Caco-2 (cell line): ENCODE data around the gene BMP10. TPM values are rescaled to one million over a fixed set of nuclear protein-coding genes. Genes with fewer than 3 reads are reported as not detected.

Experiments
- BruUV-seq: library from RNA; stranded (reverse); fragments of 400-500 nt; replicated peaks from 2 replicates; lab custom pipeline; 2021; lab: Mats Ljungman, UMichigan
- CTCF ChIA-PET: fragments of 300-600 bp; sonication (Branson Sonifier 250); formaldehyde crosslinking; loops from one replicate; lab custom pipeline; 2022; ENCODE audit warnings: antibody characterized with exemption; lab: Charles Lee
- POLR2A ChIA-PET: fragments of 300-600 bp; sonication (Branson Sonifier 250); formaldehyde crosslinking; loops from one replicate; lab custom pipeline; 2022; ENCODE audit warnings: antibody characterized with exemption; lab: Charles Lee
- DNase-seq, 2 experiments: peaks; one replicate each; pipeline versions ENCODE4 v3.0.0 to v3.0.0-alpha.2; 2020 to 2022
- H3K27me3 ChIP-seq: replicated peaks from 2 replicates; pipeline ENCODE4 v1.6.0; 2011; ENCODE audit warnings: low read length; ENCODE audit not compliant: control insufficient read depth, insufficient read depth
- H3K36me3 ChIP-seq: 2 replicates; pipeline ENCODE4 v1.5.1; 2011; ENCODE audit warnings: low read length; ENCODE audit not compliant: control insufficient read depth, insufficient read depth
- H3K4me1 ChIP-seq: fragments of 250-450 bp; sonication (Bioruptor Pico); 2 replicates; pipeline ENCODE4 v1.5.1; 2020; ENCODE audit warnings: mild to moderate bottlenecking
- H3K4me3 ChIP-seq: 2 replicates; pipeline ENCODE4 v1.5.1; 2011; ENCODE audit warnings: low read depth, mild to moderate bottlenecking, control low read depth, low read length
- H3K9me3 ChIP-seq: fragments of 250-450 bp; sonication (Bioruptor Pico); 2 replicates; pipeline ENCODE4 v1.5.1; 2020; ENCODE audit warnings: mild to moderate bottlenecking, moderate library complexity
- H3K27ac Mint-ChIP-seq: one replicate; pipeline ENCODE4 v1.8.0; 2022; ENCODE audit warnings: mixed read lengths; ENCODE audit not compliant: unreplicated experiment
- H3K27me3 Mint-ChIP-seq: one replicate; pipeline ENCODE4 v1.8.0; 2022; ENCODE audit warnings: mixed read lengths; ENCODE audit not compliant: insufficient read depth, unreplicated experiment
- H3K36me3 Mint-ChIP-seq: one replicate; pipeline ENCODE4 v1.8.0; 2022; ENCODE audit warnings: mild to moderate bottlenecking, mixed read lengths; ENCODE audit not compliant: insufficient read depth, unreplicated experiment
- H3K4me1 Mint-ChIP-seq: one replicate; pipeline ENCODE4 v1.8.0; 2022; ENCODE audit warnings: low read depth, mixed read lengths; ENCODE audit not compliant: unreplicated experiment
- H3K4me3 Mint-ChIP-seq: one replicate; pipeline ENCODE4 v1.8.0; 2022; ENCODE audit warnings: mild to moderate bottlenecking, moderate library complexity, mixed read lengths; ENCODE audit not compliant: unreplicated experiment
- H3K9me3 Mint-ChIP-seq: one replicate; pipeline ENCODE4 v1.8.0; 2022; ENCODE audit warnings: mixed read lengths; ENCODE audit not compliant: unreplicated experiment
- CTCF ChIP-seq, 2 experiments: fragments of 200-600 bp in 1 of 2; IDR thresholded peaks; 1 replicate in 1 of 2; 2 replicates in 1 of 2; pipeline versions ENCODE4 v1.5.1 to v1.8.0; 2011 to 2022; ENCODE audit warnings: antibody characterized with exemption in 1 of 2, control low read depth in 1 of 2, inconsistent platforms in 1 of 2, low read depth in 1 of 2, low read length in 1 of 2, mild to moderate bottlenecking in 1 of 2, moderate library complexity in 1 of 2; ENCODE audit not compliant: insufficient read depth in 1 of 2, severe bottlenecking in 1 of 2, unreplicated experiment in 1 of 2
- intact Hi-C: fragments of 100-400 bp; cut with micrococcal nuclease; formaldehyde crosslinking; loops from one replicate; pipeline ENCODE4 v1.10.0; 2022; ENCODE audit not compliant: unreplicated experiment
- total RNA-seq: library from RNA; stranded (reverse); gene quantifications from 2 replicates; pipeline ENCODE4 v1.2.3, GENCODE V29; 2022

BMP10 gene
- total RNA-seq, 1 experiment from 2014 or later: not detected

DNA sequence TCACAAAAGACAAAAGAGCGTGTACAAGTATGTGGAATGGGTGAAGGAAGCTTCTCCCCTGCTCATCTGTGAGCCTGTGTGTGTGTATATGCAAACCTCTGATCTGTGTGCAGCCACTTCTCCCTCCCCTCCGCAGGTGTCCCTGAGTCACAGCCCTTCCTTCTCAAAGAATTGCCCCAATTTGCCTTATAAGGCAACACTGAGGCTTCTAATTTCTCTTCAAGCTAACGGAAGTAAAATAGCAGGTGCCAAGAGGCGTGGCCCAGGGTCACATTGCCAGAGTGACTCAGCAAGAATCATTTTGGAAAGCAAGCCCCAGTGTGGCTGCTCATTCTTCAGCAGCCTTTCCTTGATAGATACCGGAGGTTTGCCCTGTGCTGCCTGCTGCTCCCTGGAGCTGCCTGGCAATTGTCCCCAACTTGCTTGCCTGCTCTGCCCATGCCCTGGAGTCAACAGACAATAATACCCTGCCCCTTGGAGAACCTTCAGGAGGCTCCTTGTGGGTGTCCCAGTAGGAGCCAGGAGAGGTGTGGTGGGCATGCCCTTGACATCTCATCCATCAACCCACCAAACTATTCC, 37.3 kb upstream of the BMP10 start:
- POLR2A ChIA-PET: no interaction called here
- no TSS peak for BruUV-seq

DNA sequence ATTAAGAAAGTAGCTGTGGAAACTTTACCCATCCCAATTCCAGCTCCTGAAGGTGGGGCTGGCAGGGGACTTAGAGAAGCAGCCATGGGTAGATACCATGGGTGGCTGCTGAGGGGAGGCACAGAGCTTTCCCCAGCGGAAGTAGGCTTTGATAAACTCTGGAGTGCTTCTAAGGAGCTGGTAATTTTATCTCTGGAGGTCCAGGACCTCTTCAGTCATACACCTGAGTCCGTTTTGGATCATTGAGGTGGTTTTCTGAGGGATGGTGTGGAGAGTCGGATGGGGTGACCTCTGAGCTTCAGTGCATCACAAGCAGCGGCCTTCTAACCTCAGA, 36.7 kb upstream of the BMP10 start:
- ChIA-PET POLR2A (no interaction called here), CTCF (interaction anchor here (0.8 to 2.1 kb wide), 2 partner anchors 17 to 156 kb away, joined by 3 to 8 read pairs; no protein-coding TSS in a partner anchor)
- H3K4me1 ChIP-seq: no peaks in the 10 kb centered on the region
- H3K9me3 ChIP-seq: no peaks in the 10 kb centered on the region; the same call in 1 of the 2 replicates
- no peak overlapping the region for H3K4me3 Mint-ChIP-seq
- H3K4me3 ChIP-seq: no peak overlapping the region
- H3K36me3 Mint-ChIP-seq: no peaks in the 10 kb centered on the region
- H3K36me3 ChIP-seq: no peaks in the 10 kb centered on the region
- no TSS peak for BruUV-seq
- H3K4me1 Mint-ChIP-seq: no peaks in the 10 kb centered on the region
- H3K27me3 Mint-ChIP-seq: peaks cover 6% of the 10 kb centered on the region
- H3K27ac Mint-ChIP-seq: no peak overlapping the region
- peaks cover 5% of the 10 kb centered on the region for H3K9me3 Mint-ChIP-seq
- intact Hi-C loops: loop anchor here (5.0 kb wide), 2 partner anchors 66 to 441 kb away; partner anchors contain the start of genes APLF and FBXO48
- TF ChIP-seq CTCF (IDR thresholded peaks at IDR 0.05; ENCODE audit: insufficient read depth in 1 of 2, low read depth in 1 of 2, low read length in 1 of 2, severe bottlenecking in 1 of 2, unreplicated experiment in 1 of 2): no peak
- H3K27me3 ChIP-seq: no peaks in the 10 kb centered on the region
- DNase-seq: no peak

More for the DNA sequence above, 37.3 kb upstream of the BMP10 start:
- CTCF ChIA-PET: interaction anchor here (0.8 to 2.1 kb wide), 2 partner anchors 17 to 157 kb away, joined by 3 to 8 read pairs; no protein-coding TSS in a partner anchor
- no peak overlapping the region for H3K4me3 Mint-ChIP-seq
- Histone ChIP-seq H3K36me3 (no peaks in the 10 kb centered on the region), H3K4me1 (no peaks in the 10 kb centered on the region), H3K4me3 (no peak overlapping the region), H3K9me3 (no peaks in the 10 kb centered on the region; the same call in 1 of the 2 replicates), H3K27me3 (no peaks in the 10 kb centered on the region)
- peak; percentile 11 to 43 for DNase-seq
- no peak overlapping the region for H3K27ac Mint-ChIP-seq
- no peaks in the 10 kb centered on the region for H3K4me1 Mint-ChIP-seq
- TF ChIP-seq CTCF (IDR thresholded peaks at IDR 0.05; ENCODE audit: insufficient read depth in 1 of 2, low read depth in 1 of 2, low read length in 1 of 2, severe bottlenecking in 1 of 2, unreplicated experiment in 1 of 2): no peak
- H3K36me3 Mint-ChIP-seq: no peaks in the 10 kb centered on the region
- H3K9me3 Mint-ChIP-seq: no peaks in the 10 kb centered on the region
- intact Hi-C loops: loop anchor here (5.0 kb wide), 2 partner anchors 66 to 441 kb away; partner anchors contain the start of genes APLF and FBXO48
- H3K27me3 Mint-ChIP-seq: no peaks in the 10 kb centered on the region

DNA sequence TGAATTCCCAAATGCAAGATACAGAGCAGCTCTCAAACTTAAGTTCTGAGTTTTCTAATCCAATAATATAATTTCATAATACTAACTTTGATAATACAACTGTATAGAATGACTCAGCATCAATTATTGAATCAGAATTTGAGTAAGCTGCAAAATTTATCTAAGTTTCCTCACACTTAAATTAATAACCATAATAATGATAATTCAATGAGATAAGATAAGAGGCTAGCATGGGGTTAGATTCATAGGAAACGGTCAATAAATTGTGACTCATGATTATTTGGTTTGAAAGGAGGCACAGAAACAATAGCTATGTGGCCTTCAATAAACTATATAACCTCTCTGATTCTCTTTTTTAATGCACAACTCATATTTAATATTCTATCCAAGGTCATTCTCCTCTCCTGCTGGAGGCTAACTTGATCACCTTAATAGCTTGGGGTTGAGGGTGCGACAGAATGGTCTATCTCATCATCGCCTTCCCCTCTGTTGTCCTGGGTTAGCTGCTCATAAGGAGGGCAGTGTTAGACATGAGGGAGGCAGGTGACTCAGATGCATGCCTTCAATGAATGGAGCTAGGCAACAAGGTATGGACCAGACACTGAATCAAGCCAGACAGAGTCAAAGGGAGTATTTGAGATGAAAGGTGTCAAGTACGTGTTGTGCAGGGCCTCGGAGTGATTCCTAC, 36.2 kb upstream of the BMP10 start:
- no peak overlapping the region for H3K4me3 Mint-ChIP-seq
- no peak for DNase-seq
- Histone ChIP-seq H3K36me3 (no peaks in the 10 kb centered on the region), H3K4me3 (no peak overlapping the region), H3K4me1 (no peaks in the 10 kb centered on the region), H3K9me3 (peaks cover 2% of the 10 kb centered on the region), H3K27me3 (no peaks in the 10 kb centered on the region)
- H3K9me3 Mint-ChIP-seq: peaks cover 10% of the 10 kb centered on the region
- intact Hi-C loops: loop anchor here (5.0 kb wide), 2 partner anchors 65 to 440 kb away; partner anchors contain the start of genes APLF and FBXO48
- peaks cover 9% of the 10 kb centered on the region for H3K27me3 Mint-ChIP-seq
- no peaks in the 10 kb centered on the region for H3K4me1 Mint-ChIP-seq
- H3K27ac Mint-ChIP-seq: no peak overlapping the region
- CTCF ChIA-PET: interaction anchor here (2.1 kb wide), 1 partner anchor 156 kb away, joined by 8 read pairs; no protein-coding TSS in a partner anchor
- no TSS peak for BruUV-seq
- TF ChIP-seq CTCF (IDR thresholded peaks at IDR 0.05; ENCODE audit: insufficient read depth in 1 of 2, low read depth in 1 of 2, low read length in 1 of 2, severe bottlenecking in 1 of 2, unreplicated experiment in 1 of 2): no peak
- POLR2A ChIA-PET: no interaction called here
- no peaks in the 10 kb centered on the region for H3K36me3 Mint-ChIP-seq
